Stomach (tissue), 4 donors: ENCODE measurements around the gene SDHB.

ENCODE experiments used
- POLR2A ChIP-seq, 4 donors: fragments of 450-650 bp; IDR thresholded peaks; one replicate each; pipeline ENCODE4 v1.6.1; 2016; ENCODE audit warnings: antibody characterized with exemption in 4 of 4, control low read depth in 2 of 4, mild to moderate bottlenecking in 1 of 4, moderate library complexity in 1 of 4
- POLR2AphosphoS5 ChIP-seq, 3 donors: sonication (generic); formaldehyde crosslinking; IDR thresholded peaks; one replicate each; pipeline ENCODE4 v1.6.1; 2016; ENCODE audit warnings: antibody characterized with exemption in 3 of 3
- TF ChIP-seq, protein P1 (sequence below), 7 experiments: fragments of 450-650 bp in 4 of 7; fragments of 200-600 bp in 3 of 7; sonication (generic) in 3 of 7; IDR thresholded peaks; one replicate each; pipeline ENCODE4 v1.5.1; 2016 to 2019; ENCODE audit warnings: antibody characterized with exemption in 7 of 7, control low read depth in 2 of 7, mild to moderate bottlenecking in 1 of 7

DNA sequence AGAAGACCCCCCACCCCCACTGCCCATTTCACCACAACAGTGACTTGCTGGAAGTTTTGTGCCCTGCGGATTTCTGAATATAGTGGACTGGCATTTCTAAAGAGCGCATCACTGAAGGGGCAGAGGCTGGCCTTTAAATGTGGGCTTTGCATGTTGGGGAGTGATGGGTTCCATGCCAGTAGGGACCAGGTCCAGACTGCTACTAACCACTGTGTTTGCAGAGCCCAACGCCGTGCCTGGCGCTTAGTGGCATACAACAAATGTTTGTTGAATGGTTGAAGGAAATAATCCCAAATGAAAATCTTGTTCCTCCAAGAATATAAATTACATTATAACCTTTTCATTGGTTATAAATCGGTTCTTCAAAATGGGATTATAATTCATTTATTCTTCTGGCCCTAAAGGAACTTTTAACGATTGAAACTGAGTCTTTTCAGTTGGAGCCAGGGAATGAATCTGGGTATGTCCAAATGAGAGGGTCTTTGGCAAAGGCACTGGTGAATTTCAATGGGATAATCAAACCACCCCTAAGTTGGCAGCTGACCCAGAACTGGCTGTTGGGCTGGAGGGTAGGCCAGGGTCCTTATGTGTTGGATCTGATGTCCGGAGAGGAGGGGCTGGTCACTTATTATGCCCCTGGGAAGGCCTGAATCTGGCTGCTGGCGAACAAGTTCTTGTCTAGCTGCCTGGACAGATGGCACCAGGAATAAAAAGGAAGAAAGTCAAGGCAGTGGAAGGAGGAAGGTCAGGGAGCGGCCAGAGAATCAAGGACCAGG, 13.8 kb upstream of the SDHB start:
- TF ChIP-seq, protein P1, sequence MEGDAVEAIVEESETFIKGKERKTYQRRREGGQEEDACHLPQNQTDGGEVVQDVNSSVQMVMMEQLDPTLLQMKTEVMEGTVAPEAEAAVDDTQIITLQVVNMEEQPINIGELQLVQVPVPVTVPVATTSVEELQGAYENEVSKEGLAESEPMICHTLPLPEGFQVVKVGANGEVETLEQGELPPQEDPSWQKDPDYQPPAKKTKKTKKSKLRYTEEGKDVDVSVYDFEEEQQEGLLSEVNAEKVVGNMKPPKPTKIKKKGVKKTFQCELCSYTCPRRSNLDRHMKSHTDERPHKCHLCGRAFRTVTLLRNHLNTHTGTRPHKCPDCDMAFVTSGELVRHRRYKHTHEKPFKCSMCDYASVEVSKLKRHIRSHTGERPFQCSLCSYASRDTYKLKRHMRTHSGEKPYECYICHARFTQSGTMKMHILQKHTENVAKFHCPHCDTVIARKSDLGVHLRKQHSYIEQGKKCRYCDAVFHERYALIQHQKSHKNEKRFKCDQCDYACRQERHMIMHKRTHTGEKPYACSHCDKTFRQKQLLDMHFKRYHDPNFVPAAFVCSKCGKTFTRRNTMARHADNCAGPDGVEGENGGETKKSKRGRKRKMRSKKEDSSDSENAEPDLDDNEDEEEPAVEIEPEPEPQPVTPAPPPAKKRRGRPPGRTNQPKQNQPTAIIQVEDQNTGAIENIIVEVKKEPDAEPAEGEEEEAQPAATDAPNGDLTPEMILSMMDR (IDR thresholded peaks at IDR 0.05), result no peak
- TF ChIP-seq POLR2AphosphoS5 (IDR thresholded peaks at IDR 0.05) (no peak), POLR2A (IDR thresholded peaks at IDR 0.05) (no peak)
